ENCODE measurements around the gene UFC1. TPM values are rescaled to one million over a fixed set of nuclear protein-coding genes. Genes with fewer than 3 reads are reported as not detected.

Gene UFC1
- total and polyA plus RNA-seq, 2 experiments from 2014 or later = 105 to 119 TPM

- Histone ChIP-seq H3K36me3 (replicated peaks; ENCODE audit: insufficient read depth, low read depth) (no peaks in the 10 kb centered on the region), H3K9me2 (replicated peaks; ENCODE audit: insufficient read depth) (no peaks in the 10 kb centered on the region), H3K4me3 (no peak overlapping the region), H3K4me2 (no peak overlapping the region), H4K20me1 (ENCODE audit: insufficient read depth, poor library complexity, severe bottlenecking) (no peaks in the 10 kb centered on the region), H3K27ac (no peak overlapping the region), H2AFZ (no peak overlapping the region), H3K79me2 (peaks cover 17% of the 10 kb centered on the region), H3K9me3 (ENCODE audit: low read depth) (no peaks in the 10 kb centered on the region), H3K4me1 (ENCODE audit: insufficient read depth) (peaks cover 8% of the 10 kb centered on the region), H3K27me3 (no peaks in the 10 kb centered on the region)
- no peak for TF ChIP-seq EZH2phosphoT487 (IDR thresholded peaks at IDR 0.05; ENCODE audit: low read depth, severe bottlenecking, unreplicated experiment)
- no peak for DNase-seq (ENCODE audit: low spot score)
- 81% methylated on average over 3 of the region's 4 CpGs for WGBS (ENCODE audit: low lambda C conversion rate, missing lambda C conversion rate)
Measured at GRCh38 chr1:161172776-161173376, 19.1 kb downstream of the UFC1 start.

- H3K9me3 ChIP-seq (ENCODE audit: low read depth) = no peaks in the 10 kb centered on the region
- TF ChIP-seq EZH2 (IDR thresholded peaks at IDR 0.05; ENCODE audit: borderline replicate concordance) (no peak), CTCF (IDR thresholded peaks at IDR 0.05; ENCODE audit: poor library complexity) (no peak), EZH2phosphoT487 (IDR thresholded peaks at IDR 0.05; ENCODE audit: low read depth, severe bottlenecking, unreplicated experiment) (no peak)
- H4K20me1 ChIP-seq (ENCODE audit: insufficient read depth, poor library complexity, severe bottlenecking) = no peaks in the 10 kb centered on the region
- H3K36me3 ChIP-seq (replicated peaks; ENCODE audit: insufficient read depth, low read depth) = no peaks in the 10 kb centered on the region
- H3K4me1 ChIP-seq (ENCODE audit: insufficient read depth) = peaks cover 8% of the 10 kb centered on the region
- no peaks in the 10 kb centered on the region for H3K27me3 ChIP-seq
- peaks cover 17% of the 10 kb centered on the region for H3K79me2 ChIP-seq
- DNase-seq (ENCODE audit: low spot score) = no peak
- no peak overlapping the region for H3K4me3 ChIP-seq
- no peak overlapping the region for H3K27ac ChIP-seq
- whole genome bisulfite sequencing (ENCODE audit: low lambda C conversion rate, missing lambda C conversion rate) = 99% methylated on average over 11 of the region's 11 CpGs
- H2AFZ ChIP-seq = no peak overlapping the region
- no peak overlapping the region for H3K4me2 ChIP-seq
- no peaks in the 10 kb centered on the region for H3K9me2 ChIP-seq (replicated peaks; ENCODE audit: insufficient read depth)
Measured at GRCh38 chr1:161173711-161174110, 19.9 kb downstream of the UFC1 start.

GRCh38 chr1:161174911-161175310, 21.1 kb downstream of the UFC1 start:
- no peaks in the 10 kb centered on the region for H3K27me3 ChIP-seq
- peaks cover 8% of the 10 kb centered on the region for H3K4me1 ChIP-seq (ENCODE audit: insufficient read depth)
- H3K27ac ChIP-seq = no peak overlapping the region
- H3K4me3 ChIP-seq = no peak overlapping the region
- H3K9me3 ChIP-seq (ENCODE audit: low read depth) = no peaks in the 10 kb centered on the region
- no peak for DNase-seq (ENCODE audit: low spot score)
- H4K20me1 ChIP-seq (ENCODE audit: insufficient read depth, poor library complexity, severe bottlenecking) = no peaks in the 10 kb centered on the region
- H3K36me3 ChIP-seq (replicated peaks; ENCODE audit: insufficient read depth, low read depth) = no peaks in the 10 kb centered on the region
- peaks cover 17% of the 10 kb centered on the region for H3K79me2 ChIP-seq
- H3K4me2 ChIP-seq = no peak overlapping the region
- no peak for TF ChIP-seq CTCF (IDR thresholded peaks at IDR 0.05; ENCODE audit: poor library complexity)
- TF ChIP-seq EZH2 (IDR thresholded peaks at IDR 0.05; ENCODE audit: borderline replicate concordance) = no peak
- no peak for TF ChIP-seq EZH2phosphoT487 (IDR thresholded peaks at IDR 0.05; ENCODE audit: low read depth, severe bottlenecking, unreplicated experiment)
- H2AFZ ChIP-seq = no peak overlapping the region
- WGBS (ENCODE audit: low lambda C conversion rate, missing lambda C conversion rate) = 98% methylated on average over 11 of the region's 11 CpGs
- H3K9me2 ChIP-seq (replicated peaks; ENCODE audit: insufficient read depth) = no peaks in the 10 kb centered on the region

- 94% methylated on average over 10 of the region's 10 CpGs for WGBS (ENCODE audit: low lambda C conversion rate, missing lambda C conversion rate)
- no peak overlapping the region for H2AFZ ChIP-seq
- H3K4me2 ChIP-seq = peak overlapping the region; percentile 90
- H4K20me1 ChIP-seq (ENCODE audit: insufficient read depth, poor library complexity, severe bottlenecking) = no peaks in the 10 kb centered on the region
- H3K27me3 ChIP-seq = no peaks in the 10 kb centered on the region
- no peak overlapping the region for H3K27ac ChIP-seq
- no peaks in the 10 kb centered on the region for H3K9me3 ChIP-seq (ENCODE audit: low read depth)
- peak overlapping the region; percentile 74 for H3K4me3 ChIP-seq
- no peak for DNase-seq (ENCODE audit: low spot score)
- H3K79me2 ChIP-seq = peaks cover 17% of the 10 kb centered on the region
- no peaks in the 10 kb centered on the region for H3K9me2 ChIP-seq (replicated peaks; ENCODE audit: insufficient read depth)
- peaks cover 8% of the 10 kb centered on the region for H3K4me1 ChIP-seq (ENCODE audit: insufficient read depth)
- TF ChIP-seq EZH2 (IDR thresholded peaks at IDR 0.05; ENCODE audit: borderline replicate concordance) = no peak
- TF ChIP-seq EZH2phosphoT487 (IDR thresholded peaks at IDR 0.05; ENCODE audit: low read depth, severe bottlenecking, unreplicated experiment) = no peak
- no peak for TF ChIP-seq CTCF (IDR thresholded peaks at IDR 0.05; ENCODE audit: poor library complexity)
- no peaks in the 10 kb centered on the region for H3K36me3 ChIP-seq (replicated peaks; ENCODE audit: insufficient read depth, low read depth)
Measured at GRCh38 chr1:161175771-161176453, 22.1 kb downstream of the UFC1 start.

All from hepatocyte (in vitro differentiated cells).